Activated T-helper 1 cell treated with anti-CD3 and anti-CD28 coated beads, Interleukin-12 subunit alpha, Interleukin-12 subunit beta, Interleukin-2, Interleukin-4 antibody, amounts not matched to agents 30 ng/mL and 10 ng/mL and 1 ng/mL, durations not matched to agents 14 hours and 24 hours and 36 hours (primary cell): Measurements from ENCODE around the gene ITPK1. TPM values are rescaled to one million over a fixed set of nuclear protein-coding genes. Genes with fewer than 3 reads are reported as not detected.

ENCODE experiments used
- DNase-seq: peaks from one replicate; pipeline ENCODE4 v3.0.0; 2021; ENCODE audit warnings: low spot score
- H3K27ac Mint-ChIP-seq: one replicate; pipeline ENCODE4 v1.8.0; 2021; ENCODE audit warnings: mild to moderate bottlenecking, mixed read lengths
- H3K27me3 Mint-ChIP-seq: one replicate; pipeline ENCODE4 v1.8.0; 2022; ENCODE audit warnings: mild to moderate bottlenecking, moderate library complexity, mixed read lengths; ENCODE audit not compliant: insufficient read depth
- H3K36me3 Mint-ChIP-seq: one replicate; pipeline ENCODE4 v1.8.0; 2021; ENCODE audit warnings: low read depth, mixed read lengths
- H3K4me1 Mint-ChIP-seq: one replicate; pipeline ENCODE4 v1.8.0; 2021; ENCODE audit warnings: low read depth, mixed read lengths
- H3K4me3 Mint-ChIP-seq: one replicate; pipeline ENCODE4 v1.8.0; 2021; ENCODE audit warnings: mild to moderate bottlenecking, moderate library complexity, mixed read lengths
- H3K9me3 Mint-ChIP-seq: one replicate; pipeline ENCODE4 v1.8.0; 2021; ENCODE audit warnings: mixed read lengths
- intact Hi-C: fragments of 100-400 bp; cut with micrococcal nuclease; formaldehyde crosslinking; loops from one replicate; pipeline ENCODE4 v1.15.1; 2024
- total RNA-seq: library from RNA; stranded (reverse); gene quantifications from 2 replicates; pipeline ENCODE4 v1.2.3, GENCODE V29; 2022

Gene ITPK1
- total RNA-seq, 1 donor from 2014 or later, result 71.0 TPM

- Mint-ChIP-seq H3K4me3 (no peak overlapping the region), H3K27ac (no peak overlapping the region), H3K27me3 (no peaks in the 10 kb centered on the region), H3K4me1 (no peaks in the 10 kb centered on the region), H3K9me3 (no peaks in the 10 kb centered on the region), H3K36me3 (no peaks in the 10 kb centered on the region)
- intact Hi-C loops, result no loop called here
- DNase-seq, result no peak
Measured at GRCh38 chr14:92944976-92945375, 170.7 kb downstream of the ITPK1 start.

- no peaks in the 10 kb centered on the region for H3K36me3 Mint-ChIP-seq
Measured at GRCh38 chr14:92943855-92944570, 171.7 kb downstream of the ITPK1 start.

GRCh38 chr14:92942976-92943710 lies 172.6 kb downstream of the ITPK1 start:
- no peak overlapping the region for H3K27ac Mint-ChIP-seq
- DNase-seq, result no peak
- H3K36me3 Mint-ChIP-seq, result no peaks in the 10 kb centered on the region
- intact Hi-C loops, result no loop called here
- H3K27me3 Mint-ChIP-seq, result no peaks in the 10 kb centered on the region
- H3K9me3 Mint-ChIP-seq, result no peaks in the 10 kb centered on the region
- no peaks in the 10 kb centered on the region for H3K4me1 Mint-ChIP-seq
- H3K4me3 Mint-ChIP-seq, result no peak overlapping the region

More at GRCh38 chr14:92943855-92944570, 171.7 kb downstream of the ITPK1 start:
- Mint-ChIP-seq H3K4me1 (no peaks in the 10 kb centered on the region), H3K9me3 (no peaks in the 10 kb centered on the region), H3K27me3 (no peaks in the 10 kb centered on the region), H3K27ac (no peak overlapping the region), H3K4me3 (no peak overlapping the region)
- intact Hi-C loops, result no loop called here
- DNase-seq, result no peak

DNA sequence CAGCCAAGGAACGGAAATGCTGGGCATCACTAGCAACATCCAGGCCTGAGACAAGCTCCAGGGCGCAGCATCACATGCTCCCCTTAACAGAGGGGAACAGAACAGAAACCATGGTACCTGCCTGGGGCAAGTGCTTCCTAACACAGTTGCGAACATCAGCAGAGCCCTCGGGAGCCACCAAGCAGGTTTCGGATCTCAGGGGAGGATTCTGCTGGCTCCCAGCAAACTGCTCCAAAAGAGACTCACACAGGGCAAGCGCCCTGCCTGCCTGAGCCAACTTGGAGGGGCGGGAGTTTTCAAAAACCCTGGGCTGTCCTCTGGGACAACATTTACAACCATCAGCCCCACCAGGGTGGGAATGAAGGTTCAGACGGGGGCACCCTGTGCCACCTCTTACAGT lies 173.1 kb downstream of the ITPK1 start:
- Mint-ChIP-seq H3K36me3 (no peaks in the 10 kb centered on the region), H3K9me3 (no peaks in the 10 kb centered on the region)
- intact Hi-C loops, result no loop called here

DNA sequence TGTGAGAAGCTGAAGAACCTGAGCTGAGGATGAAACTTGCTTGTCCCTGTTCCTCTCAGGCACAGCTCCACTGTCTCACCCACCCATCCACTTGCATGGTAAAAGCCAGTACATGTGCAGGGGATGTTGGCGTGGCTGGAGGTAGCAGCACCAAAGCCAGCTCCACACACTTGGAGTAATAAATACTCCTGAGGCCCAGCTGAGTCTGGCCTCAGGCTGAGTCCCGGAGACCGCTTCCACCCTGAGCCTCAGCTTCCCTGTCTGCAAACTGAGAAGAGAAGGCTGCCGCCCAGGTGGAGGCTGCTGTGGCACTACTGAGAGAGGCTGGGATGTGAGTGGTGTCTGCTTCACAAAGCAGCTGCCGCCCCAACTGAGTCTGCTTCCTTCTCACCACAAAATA lies 173.6 kb downstream of the ITPK1 start:
- no peaks in the 10 kb centered on the region for H3K4me1 Mint-ChIP-seq
- no peak overlapping the region for H3K4me3 Mint-ChIP-seq
- H3K27ac Mint-ChIP-seq, result no peak overlapping the region
- intact Hi-C loops, result no loop called here
- no peaks in the 10 kb centered on the region for H3K9me3 Mint-ChIP-seq
- H3K36me3 Mint-ChIP-seq, result no peaks in the 10 kb centered on the region
- no peak for DNase-seq
- no peaks in the 10 kb centered on the region for H3K27me3 Mint-ChIP-seq

More for the DNA sequence above, 173.1 kb downstream of the ITPK1 start:
- Mint-ChIP-seq H3K27ac (no peak overlapping the region), H3K4me1 (no peaks in the 10 kb centered on the region), H3K4me3 (no peak overlapping the region), H3K27me3 (no peaks in the 10 kb centered on the region)
- no peak for DNase-seq

GRCh38 chr14:92941531-92941930 lies 174.2 kb downstream of the ITPK1 start:
- Mint-ChIP-seq H3K4me3 (no peak overlapping the region), H3K9me3 (no peaks in the 10 kb centered on the region), H3K27ac (no peak overlapping the region), H3K36me3 (no peaks in the 10 kb centered on the region), H3K4me1 (no peaks in the 10 kb centered on the region), H3K27me3 (no peaks in the 10 kb centered on the region)
- DNase-seq, result no peak
- intact Hi-C loops, result no loop called here

- no peak overlapping the region for H3K4me3 Mint-ChIP-seq
- H3K4me1 Mint-ChIP-seq, result no peaks in the 10 kb centered on the region
- H3K27me3 Mint-ChIP-seq, result no peaks in the 10 kb centered on the region
- intact Hi-C loops, result no loop called here
- H3K9me3 Mint-ChIP-seq, result no peaks in the 10 kb centered on the region
- H3K36me3 Mint-ChIP-seq, result no peaks in the 10 kb centered on the region
- no peak for DNase-seq
- no peak overlapping the region for H3K27ac Mint-ChIP-seq
Measured at GRCh38 chr14:92940543-92940942, 175.2 kb downstream of the ITPK1 start.

- intact Hi-C loops, result no loop called here
- Mint-ChIP-seq H3K4me3 (no peak overlapping the region), H3K36me3 (no peaks in the 10 kb centered on the region), H3K4me1 (no peaks in the 10 kb centered on the region), H3K27me3 (no peaks in the 10 kb centered on the region), H3K27ac (no peak overlapping the region), H3K9me3 (no peaks in the 10 kb centered on the region)
- no peak for DNase-seq
Measured at GRCh38 chr14:92939699-92940098, 176.0 kb downstream of the ITPK1 start.

- H3K4me3 Mint-ChIP-seq, result no peak overlapping the region
- H3K4me1 Mint-ChIP-seq, result no peaks in the 10 kb centered on the region
- no peaks in the 10 kb centered on the region for H3K36me3 Mint-ChIP-seq
- no peaks in the 10 kb centered on the region for H3K9me3 Mint-ChIP-seq
- H3K27me3 Mint-ChIP-seq, result no peaks in the 10 kb centered on the region
- intact Hi-C loops, result no loop called here
- no peak overlapping the region for H3K27ac Mint-ChIP-seq
- no peak for DNase-seq
Measured at GRCh38 chr14:92938890-92939671, 176.6 kb downstream of the ITPK1 start.

DNA sequence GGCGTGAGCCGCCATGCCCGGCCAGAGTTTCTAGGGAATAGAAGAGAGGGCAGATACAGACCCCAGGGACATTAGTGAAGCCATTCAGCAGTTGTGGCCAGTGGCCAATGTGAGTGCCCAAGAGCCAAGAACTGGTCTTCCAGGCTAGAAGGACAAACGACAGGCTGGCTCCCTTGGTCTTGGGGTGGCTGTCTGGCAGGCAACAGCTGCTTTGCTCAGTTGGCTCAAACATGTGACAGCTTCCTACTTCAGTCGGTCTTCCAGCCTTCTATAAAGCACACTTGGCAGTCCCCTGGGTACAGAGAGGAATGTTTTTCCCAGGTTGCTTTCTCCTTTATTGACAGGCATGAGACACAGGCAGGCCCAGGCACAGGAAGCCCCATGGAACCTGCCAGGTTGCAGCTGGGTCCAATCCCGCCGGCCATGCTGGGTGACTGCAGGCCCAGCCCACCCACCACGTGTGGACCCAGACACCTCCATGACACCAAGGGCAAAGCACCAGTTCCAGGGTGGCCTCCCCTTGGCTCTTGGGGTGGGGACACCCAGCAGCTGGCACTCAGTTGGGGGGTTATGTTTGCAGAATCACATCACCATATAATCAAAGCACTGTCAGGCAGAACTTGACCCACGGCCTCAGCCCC lies 177.4 kb downstream of the ITPK1 start:
- no peaks in the 10 kb centered on the region for H3K9me3 Mint-ChIP-seq
- H3K4me1 Mint-ChIP-seq, result no peaks in the 10 kb centered on the region
- DNase-seq, result no peak
- H3K4me3 Mint-ChIP-seq, result no peak overlapping the region
- H3K27ac Mint-ChIP-seq, result no peak overlapping the region
- no peaks in the 10 kb centered on the region for H3K27me3 Mint-ChIP-seq
- no peaks in the 10 kb centered on the region for H3K36me3 Mint-ChIP-seq
- intact Hi-C loops, result no loop called here

- Mint-ChIP-seq H3K4me1 (no peaks in the 10 kb centered on the region), H3K4me3 (no peak overlapping the region), H3K27me3 (no peaks in the 10 kb centered on the region), H3K9me3 (no peaks in the 10 kb centered on the region), H3K36me3 (no peaks in the 10 kb centered on the region), H3K27ac (no peak overlapping the region)
- intact Hi-C loops, result no loop called here
- no peak for DNase-seq
Measured at GRCh38 chr14:92937051-92937937, 178.4 kb downstream of the ITPK1 start.

DNA sequence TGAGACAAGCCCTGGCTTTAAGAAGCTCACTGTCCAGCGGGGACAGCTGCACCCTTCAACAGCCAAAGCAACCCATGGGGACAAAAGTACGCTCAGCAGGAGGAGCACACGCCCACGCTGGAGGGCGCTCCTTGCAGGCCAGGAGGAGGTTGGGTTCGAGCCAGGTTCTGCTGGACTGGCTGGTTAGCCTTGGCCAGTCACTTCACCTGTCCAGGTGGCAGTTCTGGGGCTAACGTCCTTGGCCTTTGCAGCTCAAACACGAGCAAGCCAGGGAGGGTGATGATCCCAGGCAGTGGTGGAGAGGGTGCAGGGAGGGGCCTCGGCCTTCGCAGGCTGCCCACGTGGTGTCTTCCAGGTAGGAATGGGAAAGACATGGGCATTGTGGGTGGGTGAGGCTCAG lies 179.6 kb downstream of the ITPK1 start:
- Mint-ChIP-seq H3K4me3 (no peak overlapping the region), H3K4me1 (no peaks in the 10 kb centered on the region), H3K36me3 (no peaks in the 10 kb centered on the region), H3K27ac (no peak overlapping the region), H3K9me3 (no peaks in the 10 kb centered on the region), H3K27me3 (no peaks in the 10 kb centered on the region)
- intact Hi-C loops, result no loop called here
- no peak for DNase-seq
